ENCODE results near the gene ALG8. TPM values are rescaled to one million over a fixed set of nuclear protein-coding genes. Genes with fewer than 3 reads are reported as not detected.

The ALG8 gene
- total RNA-seq, 1 donor = 60.9 TPM

GRCh38 chr11:78071717-78072116 lies 67.7 kb downstream of the ALG8 start:
- no peak for DNase-seq (ENCODE audit: low read depth)
- no peak overlapping the region for H3K4me3 ChIP-seq (ENCODE audit: low read depth, low read length)
- no peak for TF ChIP-seq CTCF (IDR thresholded peaks at IDR 0.05; ENCODE audit: insufficient read depth, low read depth, low read length)

- H3K4me3 ChIP-seq (ENCODE audit: low read depth, low read length) = no peak overlapping the region
- no peak for TF ChIP-seq CTCF (IDR thresholded peaks at IDR 0.05; ENCODE audit: insufficient read depth, low read depth, low read length)
- DNase-seq (ENCODE audit: low read depth) = no peak
Measured at GRCh38 chr11:78070621-78071020, 68.8 kb downstream of the ALG8 start.

GRCh38 chr11:78069465-78069864 lies 70.0 kb downstream of the ALG8 start:
- TF ChIP-seq CTCF (IDR thresholded peaks at IDR 0.05; ENCODE audit: insufficient read depth, low read depth, low read length) = no peak
- DNase-seq (ENCODE audit: low read depth) = peak; percentile 16
- H3K4me3 ChIP-seq (ENCODE audit: low read depth, low read length) = no peak overlapping the region

- H3K4me3 ChIP-seq (ENCODE audit: low read depth, low read length) = no peak overlapping the region
- no peak for TF ChIP-seq CTCF (IDR thresholded peaks at IDR 0.05; ENCODE audit: insufficient read depth, low read depth, low read length)
Measured at GRCh38 chr11:78067704-78068103, 71.7 kb downstream of the ALG8 start.

GRCh38 chr11:78066471-78066870 lies 73.0 kb downstream of the ALG8 start:
- no peak for DNase-seq (ENCODE audit: low read depth)
- H3K4me3 ChIP-seq (ENCODE audit: low read depth, low read length) = no peak overlapping the region
- no peak for TF ChIP-seq CTCF (IDR thresholded peaks at IDR 0.05; ENCODE audit: insufficient read depth, low read depth, low read length)

More at GRCh38 chr11:78067704-78068103, 71.7 kb downstream of the ALG8 start:
- no peak for DNase-seq (ENCODE audit: low read depth)

GRCh38 chr11:78065203-78065602 lies 74.2 kb downstream of the ALG8 start:
- no peak for DNase-seq (ENCODE audit: low read depth)
- TF ChIP-seq CTCF (IDR thresholded peaks at IDR 0.05; ENCODE audit: insufficient read depth, low read depth, low read length) = no peak
- H3K4me3 ChIP-seq (ENCODE audit: low read depth, low read length) = no peak overlapping the region

GRCh38 chr11:78063440-78064181 lies 75.8 kb downstream of the ALG8 start, which contains the start of gene THRSP:
Gene THRSP, plus strand, starts transcription at chr11:78063861. Its CDS starts 21 bp downstream, at chr11:78063882.
- no peak within 1 kb of the TSS for H3K4me3 ChIP-seq (ENCODE audit: low read depth, low read length)
- no peak for TF ChIP-seq CTCF (IDR thresholded peaks at IDR 0.05; ENCODE audit: insufficient read depth, low read depth, low read length)
- DNase-seq (ENCODE audit: low read depth) = no peak

Data from fibroblast of villous mesenchyme (primary cell).